GM12878 (cell line): ENCODE measurements around the gene MBNL1. TPM values are rescaled to one million over a fixed set of nuclear protein-coding genes. Genes with fewer than 3 reads are reported as not detected.

Experiments used
- ATAC-seq: fragments of 200-7000 bp; cut with Tn5 transposase; 3 replicates; pipeline ENCODE4 v1.9.1; 2020; ENCODE audit warnings: mild to moderate bottlenecking, moderate library complexity
- BruUV-seq: library from RNA; stranded (reverse); fragments of 400-500 nt; replicated peaks from 2 replicates; lab custom pipeline; 2021; lab: Mats Ljungman, UMichigan
- CTCF ChIA-PET: fragments of 300-600 bp; sonication (Branson Sonifier 250); formaldehyde crosslinking; extraction: SDS; loops from one replicate; lab custom pipeline; 2021; ENCODE audit warnings: inconsistent platforms; lab: Yijun Ruan, JAX
- POLR2A ChIA-PET: fragments of 350-600 bp; formaldehyde crosslinking; extraction: SDS; loops from one replicate; lab custom pipeline; 2021; ENCODE audit warnings: inconsistent platforms; lab: Charles Lee
- RAD21 ChIA-PET: fragments of 300-600 bp; sonication (Branson Sonifier 250); formaldehyde crosslinking; loops from one replicate; lab custom pipeline; 2023; ENCODE audit warnings: antibody characterized with exemption; ENCODE audit not compliant: unreplicated experiment; lab: Charles Lee
- SMC1A ChIA-PET: fragments of 300-600 bp; sonication (Branson Sonifier 250); formaldehyde crosslinking; loops from one replicate; lab custom pipeline; 2023; ENCODE audit not compliant: unreplicated experiment, uncharacterized antibody; lab: Charles Lee
- DNase-seq: peaks from one replicate; pipeline ENCODE4 v3.0.0-alpha.2; 2011; ENCODE audit warnings: low read depth, low spot score
- FAIRE-seq: peaks from 3 replicates; lab custom pipeline; 2011; peaks lifted over from hg19 to GRCh38; lab: Jason Lieb, UNC
- H2AFZ ChIP-seq: 2 replicates; pipeline ENCODE4 v1.6.0; 2011; ENCODE audit warnings: low read depth, low read length, control low read depth; ENCODE audit not compliant: control insufficient read depth
- H3K27ac ChIP-seq: 2 replicates; pipeline ENCODE4 v1.5.1; 2011; ENCODE audit warnings: control low read depth; ENCODE audit not compliant: control insufficient read depth, insufficient read depth
- H3K27me3 ChIP-seq, 2 experiments: replicated peaks in 1 of 2; 2 replicates each; pipeline versions ENCODE4 v1.6.0 to v1.6.1; 2011; ENCODE audit warnings: low read length in 1 of 2; ENCODE audit not compliant: control insufficient read depth in 2 of 2, insufficient read depth in 2 of 2
- H3K36me3 ChIP-seq, 2 experiments: 2 replicates each; pipeline ENCODE4 v1.5.1; 2011; ENCODE audit warnings: low read length in 1 of 2; ENCODE audit not compliant: control insufficient read depth in 2 of 2, insufficient read depth in 2 of 2
- H3K4me1 ChIP-seq: 2 replicates; pipeline ENCODE4 v1.6.1; 2011; ENCODE audit warnings: mild to moderate bottlenecking, low read length, moderate library complexity, mixed read lengths; ENCODE audit not compliant: control insufficient read depth, insufficient read depth
- H3K4me2 ChIP-seq: 2 replicates; pipeline ENCODE4 v1.6.0; 2011; ENCODE audit warnings: control low read depth; ENCODE audit not compliant: control insufficient read depth, insufficient read depth
- H3K4me3 ChIP-seq: fragments of 200-600 bp; sonication (generic); 2 replicates; pipeline ENCODE4 v1.5.1; 2016
- H3K79me2 ChIP-seq: 2 replicates; pipeline ENCODE4 v1.6.0; 2011; ENCODE audit warnings: low read length; ENCODE audit not compliant: control insufficient read depth, insufficient read depth
- H3K9ac ChIP-seq: 2 replicates; pipeline ENCODE4 v1.8.0; 2011; ENCODE audit warnings: low read length, control low read depth, mixed read lengths; ENCODE audit not compliant: control insufficient read depth, insufficient read depth
- H3K9me3 ChIP-seq: replicated peaks from 3 replicates; pipeline ENCODE4 v1.5.1; 2011; ENCODE audit warnings: mild to moderate bottlenecking, low read length; ENCODE audit not compliant: control insufficient read depth, insufficient read depth
- H4K20me1 ChIP-seq: 2 replicates; pipeline ENCODE4 v1.6.0; 2011; ENCODE audit not compliant: control insufficient read depth, insufficient read depth
- ESRRA ChIP-seq: IDR thresholded peaks from 2 replicates; pipeline ENCODE4 v1.6.1; 2012; ENCODE audit warnings: mild to moderate bottlenecking, low read length, improper control_type of control experiment
- HDGF ChIP-seq: fragments of 450-650 bp; IDR thresholded peaks from 2 replicates; pipeline ENCODE4 v1.6.1; 2016; ENCODE audit warnings: antibody characterized with exemption
- IKZF1 ChIP-seq: fragments of 450-650 bp; conservative IDR thresholded peaks from 2 replicates; pipeline ENCODE4 v1.6.1; 2017; ENCODE audit warnings: antibody characterized with exemption, mild to moderate bottlenecking
- MTA2 ChIP-seq: fragments of 450-650 bp; IDR thresholded peaks from 2 replicates; pipeline ENCODE4 v1.6.1; 2016; ENCODE audit warnings: low read depth, mild to moderate bottlenecking, moderate library complexity
- NFXL1 ChIP-seq: fragments of 450-650 bp; IDR thresholded peaks from 2 replicates; pipeline ENCODE4 v1.6.1; 2017; ENCODE audit warnings: antibody characterized with exemption, mild to moderate bottlenecking, borderline replicate concordance
- RELA ChIP-seq: fragments of 450-650 bp; IDR thresholded peaks from 2 replicates; pipeline ENCODE4 v1.8.0; 2014; ENCODE audit warnings: borderline replicate concordance; ENCODE audit not compliant: partially characterized antibody
- SIN3A ChIP-seq: IDR thresholded peaks from 2 replicates; pipeline ENCODE4 v1.6.1; 2012; ENCODE audit warnings: low read depth, low read length, improper control_type of control experiment
- SMAD1 ChIP-seq: fragments of 450-650 bp; IDR thresholded peaks from 2 replicates; pipeline ENCODE4 v1.6.1; 2018; ENCODE audit warnings: mild to moderate bottlenecking, low read depth; ENCODE audit not compliant: partially characterized antibody
- SMAD5 ChIP-seq: IDR thresholded peaks from 2 replicates; pipeline ENCODE4 v1.6.1; 2016; ENCODE audit warnings: antibody characterized with exemption, low read depth
- SREBF2 ChIP-seq: IDR thresholded peaks from 2 replicates; pipeline ENCODE4 v1.6.1; 2012; ENCODE audit warnings: mild to moderate bottlenecking, low read length
- TARDBP ChIP-seq: IDR thresholded peaks from 2 replicates; pipeline ENCODE4 v1.6.1; 2016; ENCODE audit warnings: borderline replicate concordance
- WGBS: methylation state at CpG from one replicate; pipeline ENCODE4 v1.1.6; 2016; ENCODE audit warnings: low lambda C conversion rate; ENCODE audit not compliant: insufficient replicate concordance, insufficient coverage; ENCODE audit errors: missing lambda C conversion rate; 5-methylcytosine and 5-hydroxymethylcytosine counted together
- in situ Hi-C: fragments of 300-500 bp; cut with MboI; formaldehyde crosslinking; loops from 9 replicates; pipeline ENCODE4 v1.14.3; 2018; ENCODE audit warnings: mixed read lengths
- intact Hi-C: fragments of 100-400 bp; cut with micrococcal nuclease; formaldehyde crosslinking; loops from one replicate; pipeline ENCODE4 v1.14.2; 2022; ENCODE audit not compliant: unreplicated experiment
- polyA plus RNA-seq, 11 experiments: library from polyadenylated mRNA; depleted of rRNA in 4 of 11; unstranded in 6 of 11; stranded (reverse) in 5 of 11; fragments of >200 nt; fragmentation: Nextera tagmentation in 4 of 11; fragmentation: Illumina TruSeq in 1 of 11; extraction: Ambion mirVana in 4 of 11; extraction: Trizol in 1 of 11; gene quantifications; 1 replicate in 1 of 11; 2 replicates in 10 of 11; pipeline versions ENCODE4 v1.2.1 to v1.2.3, GENCODE V29; 2011 to 2016; ENCODE audit warnings: inconsistent platforms in 2 of 11, missing spikeins in 2 of 11, low read depth in 1 of 11
- total RNA-seq, 4 experiments: library from RNA; depleted of rRNA in 3 of 4; stranded (reverse); fragments of >200 nt in 3 of 4; fragmentation: Illumina TruSeq in 1 of 4; extraction: Trizol in 1 of 4; gene quantifications; 2 replicates each; pipeline versions ENCODE4 v1.2.1 to v1.2.3, GENCODE V29; 2013 to 2021
- TF ChIP-seq, protein P1 (sequence below): fragments of 450-650 bp; IDR thresholded peaks from 2 replicates; pipeline ENCODE4 v1.6.1; 2017; ENCODE audit warnings: antibody characterized with exemption, mild to moderate bottlenecking, moderate library complexity
- TF ChIP-seq, protein P2 (sequence below): fragments of 450-650 bp; IDR thresholded peaks from 2 replicates; pipeline ENCODE4 v1.6.1; 2017; ENCODE audit warnings: mild to moderate bottlenecking
- TF ChIP-seq, protein P3 (sequence below): IDR thresholded peaks from 2 replicates; pipeline ENCODE4 v1.6.1; 2012; ENCODE audit warnings: low read depth, low read length, improper control_type of control experiment
- TF ChIP-seq, protein P4 (sequence below), 3 experiments: IDR thresholded peaks in 2 of 3; conservative IDR thresholded peaks in 1 of 3; 2 replicates each; pipeline ENCODE4 v1.5.1; 2011; ENCODE audit warnings: low read depth in 3 of 3, low read length in 3 of 3, mild to moderate bottlenecking in 3 of 3, control low read depth in 2 of 3, moderate library complexity in 2 of 3, inconsistent platforms in 1 of 3, mixed read lengths in 1 of 3; ENCODE audit not compliant: control insufficient read depth in 2 of 3, insufficient read depth in 1 of 3; ENCODE audit errors: extremely low read depth in 1 of 3

The MBNL1 gene
- total and polyA plus RNA-seq, 10 of the 15 experiments (the other 5 are each of a cell fraction or from before 2014, with no cell fraction given) = 59.6 to 337 (median 143) TPM

DNA sequence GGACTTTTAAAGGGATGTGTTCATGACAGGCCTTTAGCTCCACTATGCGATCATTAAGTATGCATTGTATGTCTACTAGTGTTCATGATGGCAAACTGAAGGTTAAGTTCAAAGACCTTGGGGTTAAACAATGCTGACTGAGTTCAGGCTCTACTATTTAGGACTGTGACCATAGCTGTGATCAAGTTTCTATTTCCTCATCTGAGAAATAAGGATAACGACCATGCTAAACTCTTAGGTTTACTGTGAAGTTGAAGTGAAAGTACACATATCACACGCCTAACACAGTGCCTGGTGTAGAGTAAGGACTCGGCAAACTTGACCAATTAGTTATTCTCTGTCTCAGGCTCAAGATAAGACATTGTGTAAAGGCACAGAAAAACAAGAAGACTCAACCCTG, 243.2 kb downstream of the MBNL1 start:
- FAIRE-seq (no peak), DNase-seq (peak; percentile 77), ATAC-seq (peak; percentile 91)
- SMC1A ChIA-PET = interaction anchor here (0.6 to 11.9 kb wide), 12 partner anchors 8 to 440 kb away, joined by 3 to 248 read pairs (median 4); no protein-coding TSS in a partner anchor
- Histone ChIP-seq H3K27me3 (no peaks in the 10 kb centered on the region), H3K9ac (no peak overlapping the region), H3K36me3 (no peaks in the 10 kb centered on the region), H3K27ac (peak overlapping the region; percentile 85), H3K79me2 (no peaks in the 10 kb centered on the region), H3K4me3 (no peak overlapping the region), H3K9me3 (no peaks in the 10 kb centered on the region; the same call in 2 of the 3 replicates), H3K4me2 (peak overlapping the region; percentile 57; the same call in 1 of the 2 replicates), H4K20me1 (no peaks in the 10 kb centered on the region), H3K4me1 (peaks cover 17% of the 10 kb centered on the region), H2AFZ (peak overlapping the region; percentile 73)
- POLR2A ChIA-PET = interaction anchor here (0.8 to 1.4 kb wide), 5 partner anchors 15 to 84 kb away, joined by 3 to 5 read pairs (median 3); no protein-coding TSS in a partner anchor
- in situ Hi-C loops = no loop called here
- RAD21 ChIA-PET = interaction anchor here (0.7 to 2.6 kb wide), 12 partner anchors 9 to 328 kb away, joined by 3 to 9 read pairs (median 4); no protein-coding TSS in a partner anchor
- WGBS = 0% methylated on average over 4 of the region's 4 CpGs
- CTCF ChIA-PET = interaction anchor here (1.4 to 27.4 kb wide), 7 partner anchors 7 to 440 kb away, joined by 5 to 379 read pairs (median 11); no protein-coding TSS in a partner anchor
- no TSS peak for BruUV-seq
- intact Hi-C loops = loop anchor here (1.0 to 2.0 kb wide), 2 partner anchors 12 to 15 kb away; no protein-coding TSS in a partner anchor
- TF ChIP-seq, protein P1, sequence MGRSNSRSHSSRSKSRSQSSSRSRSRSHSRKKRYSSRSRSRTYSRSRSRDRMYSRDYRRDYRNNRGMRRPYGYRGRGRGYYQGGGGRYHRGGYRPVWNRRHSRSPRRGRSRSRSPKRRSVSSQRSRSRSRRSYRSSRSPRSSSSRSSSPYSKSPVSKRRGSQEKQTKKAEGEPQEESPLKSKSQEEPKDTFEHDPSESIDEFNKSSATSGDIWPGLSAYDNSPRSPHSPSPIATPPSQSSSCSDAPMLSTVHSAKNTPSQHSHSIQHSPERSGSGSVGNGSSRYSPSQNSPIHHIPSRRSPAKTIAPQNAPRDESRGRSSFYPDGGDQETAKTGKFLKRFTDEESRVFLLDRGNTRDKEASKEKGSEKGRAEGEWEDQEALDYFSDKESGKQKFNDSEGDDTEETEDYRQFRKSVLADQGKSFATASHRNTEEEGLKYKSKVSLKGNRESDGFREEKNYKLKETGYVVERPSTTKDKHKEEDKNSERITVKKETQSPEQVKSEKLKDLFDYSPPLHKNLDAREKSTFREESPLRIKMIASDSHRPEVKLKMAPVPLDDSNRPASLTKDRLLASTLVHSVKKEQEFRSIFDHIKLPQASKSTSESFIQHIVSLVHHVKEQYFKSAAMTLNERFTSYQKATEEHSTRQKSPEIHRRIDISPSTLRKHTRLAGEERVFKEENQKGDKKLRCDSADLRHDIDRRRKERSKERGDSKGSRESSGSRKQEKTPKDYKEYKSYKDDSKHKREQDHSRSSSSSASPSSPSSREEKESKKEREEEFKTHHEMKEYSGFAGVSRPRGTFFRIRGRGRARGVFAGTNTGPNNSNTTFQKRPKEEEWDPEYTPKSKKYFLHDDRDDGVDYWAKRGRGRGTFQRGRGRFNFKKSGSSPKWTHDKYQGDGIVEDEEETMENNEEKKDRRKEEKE = no peak
- TF ChIP-seq ESRRA = peak; percentile 90; the same call in 1 of the 2 replicates
- TF ChIP-seq SMAD5 = no peak
- TF ChIP-seq SMAD1 = no peak
- TF ChIP-seq, protein P2, sequence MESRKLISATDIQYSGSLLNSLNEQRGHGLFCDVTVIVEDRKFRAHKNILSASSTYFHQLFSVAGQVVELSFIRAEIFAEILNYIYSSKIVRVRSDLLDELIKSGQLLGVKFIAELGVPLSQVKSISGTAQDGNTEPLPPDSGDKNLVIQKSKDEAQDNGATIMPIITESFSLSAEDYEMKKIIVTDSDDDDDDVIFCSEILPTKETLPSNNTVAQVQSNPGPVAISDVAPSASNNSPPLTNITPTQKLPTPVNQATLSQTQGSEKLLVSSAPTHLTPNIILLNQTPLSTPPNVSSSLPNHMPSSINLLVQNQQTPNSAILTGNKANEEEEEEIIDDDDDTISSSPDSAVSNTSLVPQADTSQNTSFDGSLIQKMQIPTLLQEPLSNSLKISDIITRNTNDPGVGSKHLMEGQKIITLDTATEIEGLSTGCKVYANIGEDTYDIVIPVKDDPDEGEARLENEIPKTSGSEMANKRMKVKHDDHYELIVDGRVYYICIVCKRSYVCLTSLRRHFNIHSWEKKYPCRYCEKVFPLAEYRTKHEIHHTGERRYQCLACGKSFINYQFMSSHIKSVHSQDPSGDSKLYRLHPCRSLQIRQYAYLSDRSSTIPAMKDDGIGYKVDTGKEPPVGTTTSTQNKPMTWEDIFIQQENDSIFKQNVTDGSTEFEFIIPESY = no peak
- TF ChIP-seq SREBF2 = no peak
- peak; percentile 62 for TF ChIP-seq IKZF1
- no peak for TF ChIP-seq NFXL1
- no peak for TF ChIP-seq RELA
- no peak for TF ChIP-seq SIN3A
- TF ChIP-seq MTA2 = peak; percentile 86
- TF ChIP-seq, protein P3, sequence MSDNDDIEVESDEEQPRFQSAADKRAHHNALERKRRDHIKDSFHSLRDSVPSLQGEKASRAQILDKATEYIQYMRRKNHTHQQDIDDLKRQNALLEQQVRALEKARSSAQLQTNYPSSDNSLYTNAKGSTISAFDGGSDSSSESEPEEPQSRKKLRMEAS = no peak
- no peak for TF ChIP-seq TARDBP
- TF ChIP-seq, protein P4, sequence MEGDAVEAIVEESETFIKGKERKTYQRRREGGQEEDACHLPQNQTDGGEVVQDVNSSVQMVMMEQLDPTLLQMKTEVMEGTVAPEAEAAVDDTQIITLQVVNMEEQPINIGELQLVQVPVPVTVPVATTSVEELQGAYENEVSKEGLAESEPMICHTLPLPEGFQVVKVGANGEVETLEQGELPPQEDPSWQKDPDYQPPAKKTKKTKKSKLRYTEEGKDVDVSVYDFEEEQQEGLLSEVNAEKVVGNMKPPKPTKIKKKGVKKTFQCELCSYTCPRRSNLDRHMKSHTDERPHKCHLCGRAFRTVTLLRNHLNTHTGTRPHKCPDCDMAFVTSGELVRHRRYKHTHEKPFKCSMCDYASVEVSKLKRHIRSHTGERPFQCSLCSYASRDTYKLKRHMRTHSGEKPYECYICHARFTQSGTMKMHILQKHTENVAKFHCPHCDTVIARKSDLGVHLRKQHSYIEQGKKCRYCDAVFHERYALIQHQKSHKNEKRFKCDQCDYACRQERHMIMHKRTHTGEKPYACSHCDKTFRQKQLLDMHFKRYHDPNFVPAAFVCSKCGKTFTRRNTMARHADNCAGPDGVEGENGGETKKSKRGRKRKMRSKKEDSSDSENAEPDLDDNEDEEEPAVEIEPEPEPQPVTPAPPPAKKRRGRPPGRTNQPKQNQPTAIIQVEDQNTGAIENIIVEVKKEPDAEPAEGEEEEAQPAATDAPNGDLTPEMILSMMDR (IDR thresholded peaks at IDR 0.05 in 2 of 3, conservative IDR thresholded peaks at IDR 0.05 in 1 of 3; ENCODE audit: control insufficient read depth in 2 of 3, extremely low read depth in 1 of 3, insufficient read depth in 1 of 3, low read depth in 3 of 3, low read length in 3 of 3) = no peak
- no peak for TF ChIP-seq HDGF
